Activated T-helper 17 cell treated with anti-CD3 and anti-CD28 coated beads, Interleukin-2, amount 50 U/mL, for 72 hours (primary cell): ENCODE measurements around the gene ANGPTL1. TPM values are rescaled to one million over a fixed set of nuclear protein-coding genes. Genes with fewer than 3 reads are reported as not detected.

Experiments
- ATAC-seq: fragments of 150-1000 bp; cut with Tn5 transposase; replicated peaks from 2 replicates; pipeline ENCODE4 v1.10.0; 2021; ENCODE audit warnings: mild to moderate bottlenecking, moderate library complexity
- H3K27ac Mint-ChIP-seq: one replicate; pipeline ENCODE4 v1.8.0; 2022; ENCODE audit warnings: mixed read lengths
- H3K27me3 Mint-ChIP-seq: one replicate; pipeline ENCODE4 v1.8.0; 2022; ENCODE audit warnings: mixed read lengths
- H3K36me3 Mint-ChIP-seq: one replicate; pipeline ENCODE4 v1.8.0; 2022; ENCODE audit warnings: low read depth, mild to moderate bottlenecking, mixed read lengths
- H3K4me1 Mint-ChIP-seq: one replicate; pipeline ENCODE4 v1.8.0; 2022; ENCODE audit warnings: mixed read lengths
- H3K4me3 Mint-ChIP-seq: one replicate; pipeline ENCODE4 v1.8.0; 2022; ENCODE audit warnings: mild to moderate bottlenecking, mixed read lengths
- H3K9me3 Mint-ChIP-seq: one replicate; pipeline ENCODE4 v1.8.0; 2022; ENCODE audit warnings: mixed read lengths
- total RNA-seq, 2 donors: library from RNA; stranded (reverse); gene quantifications; one replicate each; pipeline ENCODE4 v1.2.3, GENCODE V29; 2022

Gene ANGPTL1, protein sequence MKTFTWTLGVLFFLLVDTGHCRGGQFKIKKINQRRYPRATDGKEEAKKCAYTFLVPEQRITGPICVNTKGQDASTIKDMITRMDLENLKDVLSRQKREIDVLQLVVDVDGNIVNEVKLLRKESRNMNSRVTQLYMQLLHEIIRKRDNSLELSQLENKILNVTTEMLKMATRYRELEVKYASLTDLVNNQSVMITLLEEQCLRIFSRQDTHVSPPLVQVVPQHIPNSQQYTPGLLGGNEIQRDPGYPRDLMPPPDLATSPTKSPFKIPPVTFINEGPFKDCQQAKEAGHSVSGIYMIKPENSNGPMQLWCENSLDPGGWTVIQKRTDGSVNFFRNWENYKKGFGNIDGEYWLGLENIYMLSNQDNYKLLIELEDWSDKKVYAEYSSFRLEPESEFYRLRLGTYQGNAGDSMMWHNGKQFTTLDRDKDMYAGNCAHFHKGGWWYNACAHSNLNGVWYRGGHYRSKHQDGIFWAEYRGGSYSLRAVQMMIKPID
- total RNA-seq, result not detected

DNA sequence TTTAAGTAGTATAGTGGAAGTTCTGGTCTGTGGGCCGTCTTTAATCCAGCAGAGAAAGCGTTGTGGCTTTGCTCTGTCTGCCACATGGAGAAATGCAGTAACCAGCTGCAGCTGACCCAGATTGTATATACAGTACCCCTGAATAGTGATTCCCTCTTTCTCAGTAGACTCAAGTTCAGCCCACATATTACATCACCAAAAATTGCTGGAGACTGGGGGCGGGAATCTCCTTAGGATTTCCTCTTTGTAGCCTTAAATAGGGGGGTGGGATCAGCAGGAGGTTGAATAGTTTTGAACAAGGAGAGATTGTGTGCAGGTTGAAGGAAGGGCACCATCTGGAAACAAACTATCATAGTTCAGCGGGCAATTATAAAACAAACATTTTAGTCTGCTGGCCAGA, at the start of gene ANGPTL1:
Gene ANGPTL1 (minus strand): TSS at position 134 of the 400 bp plus-strand sequence. CDS start 5,301 bp downstream, outside the sequence.
- Mint-ChIP-seq H3K4me1 (no peaks in the 10 kb centered on the region), H3K9me3 (no peaks in the 10 kb centered on the region), H3K27me3 (no peaks in the 10 kb centered on the region), H3K36me3 (no peaks in the 10 kb centered on the region), H3K4me3 (no peak within 1 kb of the TSS), H3K27ac (no peak within 1 kb of the TSS)
- ATAC-seq, result no peak

DNA sequence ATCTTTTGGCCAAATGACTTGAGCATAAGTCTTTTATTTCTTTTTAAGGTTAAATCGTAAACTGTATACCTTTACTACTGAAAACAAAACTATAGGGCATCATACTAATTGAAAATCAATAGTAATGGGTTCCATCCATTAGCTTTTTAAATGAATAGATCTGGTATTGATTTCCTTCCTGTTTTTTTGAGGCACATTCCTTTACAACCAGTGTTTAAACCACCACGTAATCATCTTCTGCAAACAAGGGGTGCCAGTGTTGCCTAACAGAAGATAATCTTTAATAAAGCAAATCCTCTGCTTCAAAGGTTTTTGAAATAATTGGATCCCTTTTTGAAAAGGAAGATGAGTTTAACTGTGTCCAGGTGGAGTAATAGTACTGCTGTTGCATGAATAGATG, 48.7 kb upstream of the ANGPTL1 start:
- peaks cover under 1% of the 10 kb centered on the region for H3K27me3 Mint-ChIP-seq
- H3K9me3 Mint-ChIP-seq, result no peaks in the 10 kb centered on the region
- H3K36me3 Mint-ChIP-seq, result peaks cover 17% of the 10 kb centered on the region
- H3K27ac Mint-ChIP-seq, result no peak overlapping the region
- H3K4me1 Mint-ChIP-seq, result no peaks in the 10 kb centered on the region
- no peak overlapping the region for H3K4me3 Mint-ChIP-seq
- ATAC-seq, result no peak

DNA sequence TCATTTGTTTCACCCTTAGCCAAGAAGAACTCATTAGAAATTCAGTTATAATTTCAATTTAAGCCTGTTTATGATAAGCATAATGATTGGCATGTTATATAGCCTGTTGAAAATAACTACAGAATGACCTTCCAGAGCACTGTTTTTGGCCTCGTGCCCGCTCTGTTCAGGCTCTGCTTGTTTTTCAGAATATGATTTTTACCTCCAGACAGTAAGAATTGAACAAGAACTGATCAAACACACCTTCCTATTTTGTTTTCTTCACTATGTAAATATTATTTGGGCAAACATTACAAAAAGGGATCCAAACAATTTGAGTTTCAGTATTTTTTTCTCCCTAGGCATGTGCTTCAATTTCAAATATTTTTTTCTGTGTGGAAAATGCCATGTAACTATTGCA, 48.1 kb upstream of the ANGPTL1 start:
- H3K9me3 Mint-ChIP-seq, result no peaks in the 10 kb centered on the region
- no peaks in the 10 kb centered on the region for H3K4me1 Mint-ChIP-seq
- ATAC-seq, result no peak
- peaks cover 3% of the 10 kb centered on the region for H3K27me3 Mint-ChIP-seq
- no peak overlapping the region for H3K27ac Mint-ChIP-seq
- peaks cover 21% of the 10 kb centered on the region for H3K36me3 Mint-ChIP-seq
- H3K4me3 Mint-ChIP-seq, result no peak overlapping the region

DNA sequence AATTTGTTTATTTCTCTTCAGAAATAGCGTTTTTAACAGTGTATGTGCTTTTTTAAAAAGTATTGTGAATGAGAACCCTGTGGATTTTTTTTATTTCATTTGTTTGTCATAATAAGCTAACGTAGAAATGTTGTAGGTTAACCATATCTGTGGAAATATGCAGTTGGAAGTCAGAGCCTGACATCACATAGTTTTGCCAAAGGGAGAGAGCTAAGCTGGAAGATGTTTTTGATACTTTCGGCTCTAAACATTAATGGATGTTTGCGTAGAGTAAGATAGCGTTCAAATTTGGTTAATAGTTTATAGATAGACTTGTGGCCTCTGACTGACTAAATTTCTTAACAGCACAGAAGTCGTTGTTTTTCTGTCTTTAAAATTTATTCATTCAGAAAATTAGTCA, 47.4 kb upstream of the ANGPTL1 start:
- H3K4me3 Mint-ChIP-seq, result no peak overlapping the region
- peaks cover 21% of the 10 kb centered on the region for H3K36me3 Mint-ChIP-seq
- H3K27ac Mint-ChIP-seq, result no peak overlapping the region
- ATAC-seq, result no peak
- H3K4me1 Mint-ChIP-seq, result no peaks in the 10 kb centered on the region
- no peaks in the 10 kb centered on the region for H3K9me3 Mint-ChIP-seq
- peaks cover 3% of the 10 kb centered on the region for H3K27me3 Mint-ChIP-seq

DNA sequence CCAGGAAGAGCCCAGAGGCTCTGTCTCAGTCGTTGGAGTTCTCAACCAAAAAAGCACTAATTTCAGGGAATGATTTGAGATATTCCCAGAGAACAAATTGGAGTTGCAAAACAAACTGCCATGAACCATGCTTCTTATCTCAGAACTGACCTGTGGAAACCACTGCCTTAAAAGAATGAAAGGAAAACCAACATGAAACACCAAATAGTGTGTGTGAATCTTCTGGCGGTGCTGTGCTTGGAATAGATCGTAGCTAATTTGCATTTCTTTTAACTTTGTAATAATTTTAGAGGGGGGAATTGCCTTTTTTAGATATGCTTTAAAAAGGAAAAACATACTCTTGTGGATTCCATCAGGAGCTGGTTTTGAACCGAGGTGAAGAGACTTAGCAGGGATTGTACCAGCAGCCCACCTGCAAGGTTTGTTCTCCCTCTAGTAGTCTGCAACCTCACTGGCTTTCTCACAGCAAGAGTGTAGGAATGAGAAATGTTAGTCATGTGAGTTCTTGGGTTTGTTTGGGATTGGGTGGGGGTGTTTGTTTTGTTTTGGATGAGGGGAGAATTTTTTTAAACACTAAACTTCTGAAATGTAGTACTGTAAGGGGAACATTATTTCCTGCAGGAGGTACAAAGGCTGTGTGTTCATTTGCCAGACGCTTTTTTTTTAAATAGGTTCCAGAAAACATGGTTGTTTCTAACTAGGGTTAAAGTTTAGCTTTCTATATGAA, 45.7 kb upstream of the ANGPTL1 start:
- peaks cover 26% of the 10 kb centered on the region for H3K36me3 Mint-ChIP-seq
- peaks cover 3% of the 10 kb centered on the region for H3K27me3 Mint-ChIP-seq
- no peak for ATAC-seq
- no peaks in the 10 kb centered on the region for H3K4me1 Mint-ChIP-seq
- H3K27ac Mint-ChIP-seq, result no peak overlapping the region
- H3K9me3 Mint-ChIP-seq, result no peaks in the 10 kb centered on the region
- H3K4me3 Mint-ChIP-seq, result no peak overlapping the region

DNA sequence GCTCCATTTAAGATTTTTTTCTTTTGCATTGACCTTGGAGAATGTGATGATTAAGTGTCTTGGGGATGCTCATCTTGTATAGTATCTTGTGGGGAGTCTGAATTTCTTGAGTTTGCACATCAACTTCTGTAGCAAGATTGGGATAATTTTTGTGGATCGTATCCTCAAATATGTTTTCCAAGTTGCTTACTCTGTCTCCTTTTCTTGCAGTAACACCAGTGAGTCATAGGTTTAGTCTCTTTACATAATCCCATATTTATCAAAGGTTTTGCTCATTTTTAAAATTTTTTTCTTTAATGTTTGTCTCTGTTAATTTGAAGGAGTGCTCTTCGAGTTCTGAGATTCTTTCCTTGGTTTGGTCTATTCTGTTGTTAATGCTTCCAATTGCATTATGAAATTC, 41.7 kb upstream of the ANGPTL1 start:
- H3K27ac Mint-ChIP-seq, result no peak overlapping the region
- H3K9me3 Mint-ChIP-seq, result no peaks in the 10 kb centered on the region
- H3K27me3 Mint-ChIP-seq, result peaks cover 3% of the 10 kb centered on the region
- H3K4me3 Mint-ChIP-seq, result no peak overlapping the region
- no peaks in the 10 kb centered on the region for H3K4me1 Mint-ChIP-seq
- peaks cover 43% of the 10 kb centered on the region for H3K36me3 Mint-ChIP-seq
- ATAC-seq, result no peak

DNA sequence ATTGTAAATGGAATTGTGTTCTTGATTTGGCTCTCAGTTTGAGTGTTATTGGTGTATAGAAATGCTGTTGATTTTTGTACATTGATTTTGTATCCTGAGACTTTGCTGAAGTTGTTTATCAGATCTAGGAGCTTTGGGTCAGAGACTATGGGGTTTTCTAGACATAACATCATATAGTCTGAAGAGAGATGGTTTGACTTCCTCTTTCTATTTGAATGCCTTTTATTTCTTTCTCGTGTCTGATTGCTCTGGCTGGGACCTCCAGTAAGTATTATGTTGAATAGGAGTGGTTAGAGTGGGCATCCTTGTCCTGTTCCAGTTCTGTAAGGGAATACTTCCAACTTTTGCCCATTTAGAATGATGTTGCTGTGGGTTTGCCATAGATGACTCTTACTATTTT, 39.1 kb upstream of the ANGPTL1 start:
- Mint-ChIP-seq H3K4me1 (no peaks in the 10 kb centered on the region), H3K27me3 (peaks cover 3% of the 10 kb centered on the region), H3K27ac (no peak overlapping the region), H3K9me3 (no peaks in the 10 kb centered on the region), H3K4me3 (no peak overlapping the region), H3K36me3 (peaks cover 26% of the 10 kb centered on the region)
- no peak for ATAC-seq

DNA sequence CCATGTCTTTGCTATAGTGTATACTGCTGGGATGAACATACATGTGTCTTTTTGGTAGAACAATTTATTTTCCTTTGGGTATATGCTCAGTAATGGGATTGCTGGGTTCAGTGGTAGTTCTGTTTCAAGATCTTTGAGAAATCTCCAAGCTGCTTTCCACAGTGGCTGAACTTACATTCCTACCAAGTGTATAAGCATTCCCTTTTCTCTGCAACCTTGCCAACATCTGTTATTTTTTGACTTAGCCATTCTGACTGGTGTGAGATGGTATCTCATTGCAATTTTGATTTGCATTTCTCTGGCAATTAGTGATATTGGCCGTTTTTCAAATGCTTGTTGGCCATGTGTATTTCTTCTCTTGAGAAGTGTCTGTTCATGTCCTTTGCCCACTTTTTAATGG, 37.5 kb upstream of the ANGPTL1 start:
- no peaks in the 10 kb centered on the region for H3K27me3 Mint-ChIP-seq
- ATAC-seq, result no peak
- no peaks in the 10 kb centered on the region for H3K9me3 Mint-ChIP-seq
- H3K36me3 Mint-ChIP-seq, result peaks cover 21% of the 10 kb centered on the region
- no peak overlapping the region for H3K4me3 Mint-ChIP-seq
- no peaks in the 10 kb centered on the region for H3K4me1 Mint-ChIP-seq
- H3K27ac Mint-ChIP-seq, result no peak overlapping the region

DNA sequence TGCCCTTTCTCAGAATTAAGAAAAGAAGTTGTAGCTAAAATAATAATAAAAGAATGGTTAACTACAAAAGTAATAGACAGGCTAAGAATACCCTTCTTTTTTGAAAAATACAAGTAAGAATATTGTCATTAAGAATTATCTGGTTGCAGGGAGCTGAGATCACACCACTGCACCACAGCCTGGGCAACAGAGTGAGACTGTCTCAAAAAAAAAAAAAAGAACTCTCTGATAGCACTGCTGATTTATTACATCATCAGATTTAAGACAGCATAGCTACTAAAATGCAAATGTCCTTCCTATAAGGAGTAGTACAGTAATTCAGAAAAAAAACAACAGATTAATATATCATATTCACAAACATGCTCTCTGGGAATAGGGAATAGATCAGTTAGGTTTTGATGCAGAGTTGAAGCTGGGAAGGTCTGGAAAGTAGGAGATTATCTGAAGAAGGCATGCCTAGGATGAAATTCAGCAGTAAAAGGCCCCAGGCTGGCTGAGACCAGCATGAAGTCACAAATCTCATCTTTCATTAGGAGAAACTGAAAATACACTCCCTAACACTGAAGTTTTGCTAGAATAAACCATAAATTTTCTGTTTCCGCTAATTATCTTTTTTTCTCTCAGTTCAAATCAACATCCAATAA, 30.7 kb upstream of the ANGPTL1 start:
- H3K27ac Mint-ChIP-seq, result no peak overlapping the region
- H3K4me3 Mint-ChIP-seq, result no peak overlapping the region
- peaks cover 4% of the 10 kb centered on the region for H3K4me1 Mint-ChIP-seq
- ATAC-seq, result no peak
- H3K9me3 Mint-ChIP-seq, result no peaks in the 10 kb centered on the region
- no peaks in the 10 kb centered on the region for H3K27me3 Mint-ChIP-seq
- H3K36me3 Mint-ChIP-seq, result no peaks in the 10 kb centered on the region

DNA sequence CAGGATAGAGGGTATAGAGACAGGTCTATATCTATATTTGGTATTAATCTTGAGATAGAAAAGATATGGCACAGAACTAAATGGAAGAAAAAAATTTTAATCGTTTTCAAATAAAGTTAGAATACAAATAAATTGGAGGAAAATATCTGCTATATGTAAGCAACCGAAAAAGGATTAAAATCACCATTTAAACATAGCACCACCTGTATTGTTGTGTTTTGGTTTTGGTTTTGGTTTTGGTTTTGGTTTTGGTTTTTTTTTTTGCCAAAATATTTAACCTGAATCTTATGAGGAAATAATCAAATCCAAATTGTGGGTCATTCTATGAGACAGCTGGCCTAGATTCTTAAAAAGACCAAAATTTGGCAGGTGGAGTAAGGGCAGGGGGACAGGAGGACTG, 28.5 kb upstream of the ANGPTL1 start:
- Mint-ChIP-seq H3K36me3 (peaks cover 14% of the 10 kb centered on the region), H3K27ac (no peak overlapping the region), H3K4me3 (no peak overlapping the region), H3K4me1 (peaks cover 4% of the 10 kb centered on the region), H3K9me3 (peaks cover 10% of the 10 kb centered on the region), H3K27me3 (no peaks in the 10 kb centered on the region)
- no peak for ATAC-seq

DNA sequence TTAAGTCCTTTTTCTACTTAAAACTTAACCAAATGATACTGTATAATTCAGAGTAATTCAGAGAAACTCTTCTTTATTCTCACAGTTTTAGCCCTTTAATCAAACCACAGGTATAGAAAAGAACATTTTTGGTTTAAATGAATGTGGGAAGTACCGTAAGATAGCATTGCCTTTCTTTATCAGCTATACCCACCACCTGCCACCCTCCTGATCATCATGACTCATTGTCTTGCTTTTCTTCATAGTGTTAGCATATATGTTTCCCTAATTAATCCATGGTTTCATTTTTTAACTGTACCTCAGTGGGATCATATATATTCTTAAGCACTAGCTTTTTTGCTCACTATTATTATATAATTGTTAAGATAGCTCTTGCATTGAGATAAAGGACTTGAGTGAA, 27.5 kb upstream of the ANGPTL1 start:
- Mint-ChIP-seq H3K4me3 (no peak overlapping the region), H3K4me1 (peaks cover 4% of the 10 kb centered on the region), H3K27me3 (no peaks in the 10 kb centered on the region), H3K36me3 (peaks cover 19% of the 10 kb centered on the region), H3K9me3 (peaks cover 10% of the 10 kb centered on the region), H3K27ac (no peak overlapping the region)
- peak; percentile 60 for ATAC-seq

DNA sequence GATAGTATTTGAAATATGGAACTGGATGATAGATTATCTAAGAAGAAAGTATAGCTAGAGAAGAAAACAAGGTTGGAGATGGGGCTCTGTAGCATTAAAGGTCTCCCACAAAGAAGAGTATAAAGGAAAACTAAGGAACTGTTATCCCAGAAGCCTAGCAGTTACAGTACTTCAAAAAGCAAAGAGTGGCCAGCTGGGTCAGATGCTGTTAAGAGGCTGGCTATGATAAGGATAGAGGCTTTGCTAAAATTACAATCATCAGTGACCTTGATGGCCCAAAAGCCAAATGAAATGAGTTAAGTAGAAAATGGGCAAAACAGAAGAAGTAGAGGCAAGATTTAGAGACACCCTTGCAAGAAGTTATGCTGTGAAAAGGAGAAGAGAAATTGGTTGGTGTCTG, 25.1 kb upstream of the ANGPTL1 start:
- H3K27ac Mint-ChIP-seq, result no peak overlapping the region
- peaks cover 10% of the 10 kb centered on the region for H3K9me3 Mint-ChIP-seq
- H3K36me3 Mint-ChIP-seq, result peaks cover 19% of the 10 kb centered on the region
- H3K4me1 Mint-ChIP-seq, result peaks cover 4% of the 10 kb centered on the region
- no peaks in the 10 kb centered on the region for H3K27me3 Mint-ChIP-seq
- H3K4me3 Mint-ChIP-seq, result no peak overlapping the region
- no peak for ATAC-seq

DNA sequence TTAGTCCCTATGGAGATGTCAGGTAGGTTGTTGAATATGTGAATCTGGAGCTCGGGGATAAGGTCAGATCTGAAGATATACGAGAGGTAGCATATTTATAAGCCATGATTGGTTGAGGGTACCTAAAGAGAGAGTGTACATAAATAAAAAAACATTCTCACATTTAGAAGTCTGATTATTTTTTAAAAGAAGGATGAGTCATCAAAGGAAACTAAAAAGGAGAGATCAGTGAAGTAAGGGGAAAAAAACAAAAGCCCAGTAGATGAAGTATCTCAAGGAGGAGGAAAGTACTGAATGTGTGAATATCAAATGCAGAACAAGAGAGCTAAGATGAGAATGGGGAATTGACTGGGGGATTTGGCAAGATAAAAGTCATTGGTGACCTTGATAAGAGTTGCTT, 15.7 kb upstream of the ANGPTL1 start:
- ATAC-seq, result no peak
- Mint-ChIP-seq H3K4me3 (no peak overlapping the region), H3K27me3 (no peaks in the 10 kb centered on the region), H3K27ac (no peak overlapping the region), H3K4me1 (no peaks in the 10 kb centered on the region), H3K9me3 (no peaks in the 10 kb centered on the region), H3K36me3 (peaks cover 15% of the 10 kb centered on the region)

DNA sequence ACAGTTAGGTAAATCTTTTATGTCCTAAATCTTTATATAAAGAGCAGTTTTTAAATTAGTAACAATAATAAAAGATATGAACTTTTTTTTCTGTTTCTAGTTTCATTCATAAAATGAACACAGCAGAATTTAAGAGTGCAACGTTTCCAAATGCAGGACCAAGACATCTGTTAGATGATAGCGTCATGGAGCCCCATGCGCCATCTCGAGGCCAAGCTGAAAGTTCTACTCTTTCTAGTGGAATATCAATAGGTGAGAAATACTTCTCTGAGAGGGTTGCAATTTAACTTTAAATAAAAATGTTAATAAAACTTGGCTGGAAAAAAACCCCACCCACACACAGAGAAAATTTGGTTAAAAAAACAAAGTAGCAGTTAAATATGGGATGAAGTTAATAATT, 15.0 kb upstream of the ANGPTL1 start:
- no peak for ATAC-seq
- Mint-ChIP-seq H3K4me1 (no peaks in the 10 kb centered on the region), H3K36me3 (peaks cover 15% of the 10 kb centered on the region), H3K27ac (no peak overlapping the region), H3K4me3 (no peak overlapping the region), H3K9me3 (no peaks in the 10 kb centered on the region), H3K27me3 (no peaks in the 10 kb centered on the region)

DNA sequence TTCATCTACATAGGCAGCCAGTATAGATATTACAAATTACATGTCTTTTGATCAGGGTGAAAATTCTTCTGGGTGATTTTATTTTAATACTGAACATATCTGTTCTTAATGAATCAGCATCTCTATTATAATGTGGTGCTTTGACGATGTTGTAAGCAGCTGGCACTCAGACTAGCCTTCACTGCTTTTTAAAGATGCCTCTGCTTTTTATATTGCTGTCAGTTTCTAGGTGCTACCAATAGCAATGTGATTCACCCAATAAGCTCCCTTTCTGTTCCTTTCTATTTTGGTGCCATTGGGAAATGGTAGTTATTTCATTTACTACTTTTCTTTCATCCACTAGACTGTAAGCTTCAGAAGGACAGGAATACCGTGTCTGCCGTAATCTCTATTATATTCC, 11.1 kb upstream of the ANGPTL1 start:
- no peak overlapping the region for H3K4me3 Mint-ChIP-seq
- peaks cover 7% of the 10 kb centered on the region for H3K36me3 Mint-ChIP-seq
- no peak overlapping the region for H3K27ac Mint-ChIP-seq
- no peaks in the 10 kb centered on the region for H3K9me3 Mint-ChIP-seq
- ATAC-seq, result no peak
- H3K4me1 Mint-ChIP-seq, result no peaks in the 10 kb centered on the region
- no peaks in the 10 kb centered on the region for H3K27me3 Mint-ChIP-seq
